M059J (cell line): ENCODE measurements around the gene CA11. TPM values are rescaled to one million over a fixed set of nuclear protein-coding genes. Genes with fewer than 3 reads are reported as not detected.

Experiments
- DNase-seq: peaks from one replicate; pipeline ENCODE4 v3.0.0-alpha.2; 2012; ENCODE audit warnings: low read depth
- total RNA-seq: library from RNA; depleted of rRNA; stranded (reverse); fragments of >200 nt; shearing (Covaris generic); gene quantifications from 2 replicates; pipeline ENCODE4 v1.2.3, GENCODE V29; 2014

The CA11 gene
- total RNA-seq, 1 experiment from 2014 or later, result 5.1 TPM

DNA sequence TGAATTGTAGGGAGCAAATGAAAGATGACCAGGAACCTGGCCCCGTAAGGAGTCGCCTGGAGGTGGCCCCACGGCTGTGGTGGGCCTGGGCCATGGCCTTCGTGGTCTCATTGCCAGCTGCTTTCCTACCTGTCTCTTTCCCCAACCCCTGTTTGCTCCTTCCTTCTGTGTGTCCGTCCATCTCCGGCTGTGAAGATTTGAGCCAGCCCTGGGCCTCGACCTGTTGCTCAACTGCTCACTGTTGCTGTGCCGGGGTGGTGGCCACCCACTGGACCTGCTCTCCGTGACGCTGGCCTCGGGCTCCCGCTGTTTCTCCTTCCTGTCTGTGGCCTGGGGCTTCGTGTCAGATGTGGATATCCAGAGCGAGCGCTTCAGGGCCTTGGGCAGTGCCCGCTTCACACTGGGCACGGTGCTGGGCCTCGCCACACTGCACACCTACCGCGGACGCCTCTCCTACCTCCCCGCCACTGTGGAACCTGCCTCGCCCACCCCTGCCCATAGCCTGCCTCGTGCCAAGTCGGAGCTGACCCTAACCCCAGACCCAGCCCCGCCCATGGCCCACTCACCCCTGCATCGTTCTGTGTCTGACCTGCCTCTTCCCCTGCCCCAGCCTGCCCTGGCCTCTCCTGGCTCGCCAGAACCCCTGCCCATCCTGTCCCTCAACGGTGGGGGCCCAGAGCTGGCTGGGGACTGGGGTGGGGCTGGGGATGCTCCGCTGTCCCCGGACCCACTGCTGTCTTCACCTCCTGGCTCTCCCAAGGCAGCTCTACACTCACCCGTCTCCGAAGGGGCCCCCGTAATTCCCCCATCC, 17.3 kb downstream of the CA11 start:
- DNase-seq, result no peak

DNA sequence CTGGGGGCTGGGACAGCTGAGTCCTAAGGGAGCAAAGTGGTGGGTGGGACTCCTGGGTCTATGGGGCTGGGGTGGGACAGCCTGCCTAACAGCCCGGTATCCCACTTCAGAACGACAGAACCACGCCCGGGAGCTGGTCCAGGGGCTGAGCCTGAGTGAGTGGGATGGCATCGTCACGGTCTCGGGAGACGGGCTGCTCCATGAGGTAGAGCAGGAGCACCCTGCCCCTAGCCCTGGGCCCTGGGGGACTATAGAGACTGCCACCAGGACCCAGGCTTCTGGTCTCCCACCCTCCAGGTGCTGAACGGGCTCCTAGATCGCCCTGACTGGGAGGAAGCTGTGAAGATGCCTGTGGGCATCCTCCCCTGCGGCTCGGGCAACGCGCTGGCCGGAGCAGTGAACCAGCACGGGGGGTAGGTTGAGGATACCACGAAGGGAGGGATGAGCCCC, 18.1 kb downstream of the CA11 start:
- DNase-seq, result no peak

DNA sequence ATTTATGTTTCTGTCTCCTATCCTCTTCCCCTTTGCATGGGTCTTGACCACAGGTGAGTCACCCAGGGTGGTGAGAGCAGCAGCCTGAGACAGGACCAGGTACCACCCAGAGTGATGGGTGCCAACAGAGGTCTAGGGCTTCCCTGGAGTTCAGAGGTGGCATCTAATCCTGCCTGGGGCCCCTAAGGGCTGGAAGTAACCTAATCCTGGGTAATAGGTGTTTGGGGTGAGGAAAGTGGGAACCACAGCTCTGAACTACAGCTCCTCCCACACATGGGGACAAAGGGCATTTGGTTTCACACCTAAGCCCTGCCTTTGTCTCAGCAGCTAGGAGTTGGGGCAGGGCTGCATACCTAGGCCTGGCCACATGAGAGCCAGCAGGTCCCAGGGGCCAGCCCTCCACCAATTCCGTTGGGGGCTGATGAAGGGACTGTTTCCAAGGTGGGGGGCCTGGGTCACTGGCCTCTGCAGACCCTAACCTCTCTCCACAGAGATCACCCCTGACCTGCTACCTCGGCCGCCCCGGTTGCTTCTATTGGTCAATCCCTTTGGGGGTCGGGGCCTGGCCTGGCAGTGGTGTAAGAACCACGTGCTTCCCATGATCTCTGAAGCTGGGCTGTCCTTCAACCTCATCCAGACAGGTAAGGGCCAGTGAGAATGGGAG, 18.7 kb downstream of the CA11 start:
- peak; percentile 78 for DNase-seq

DNA sequence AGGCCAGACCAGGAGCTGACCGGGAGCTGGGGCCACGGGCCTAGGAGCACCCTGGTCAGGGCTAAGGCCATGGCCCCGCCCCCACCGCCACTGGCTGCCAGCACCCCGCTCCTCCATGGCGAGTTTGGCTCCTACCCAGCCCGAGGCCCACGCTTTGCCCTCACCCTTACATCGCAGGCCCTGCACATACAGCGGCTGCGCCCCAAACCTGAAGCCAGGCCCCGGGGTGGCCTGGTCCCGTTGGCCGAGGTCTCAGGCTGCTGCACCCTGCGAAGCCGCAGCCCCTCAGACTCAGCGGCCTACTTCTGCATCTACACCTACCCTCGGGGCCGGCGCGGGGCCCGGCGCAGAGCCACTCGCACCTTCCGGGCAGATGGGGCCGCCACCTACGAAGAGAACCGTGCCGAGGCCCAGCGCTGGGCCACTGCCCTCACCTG, 20.1 kb downstream of the CA11 start:
- DNase-seq, result no peak

DNA sequence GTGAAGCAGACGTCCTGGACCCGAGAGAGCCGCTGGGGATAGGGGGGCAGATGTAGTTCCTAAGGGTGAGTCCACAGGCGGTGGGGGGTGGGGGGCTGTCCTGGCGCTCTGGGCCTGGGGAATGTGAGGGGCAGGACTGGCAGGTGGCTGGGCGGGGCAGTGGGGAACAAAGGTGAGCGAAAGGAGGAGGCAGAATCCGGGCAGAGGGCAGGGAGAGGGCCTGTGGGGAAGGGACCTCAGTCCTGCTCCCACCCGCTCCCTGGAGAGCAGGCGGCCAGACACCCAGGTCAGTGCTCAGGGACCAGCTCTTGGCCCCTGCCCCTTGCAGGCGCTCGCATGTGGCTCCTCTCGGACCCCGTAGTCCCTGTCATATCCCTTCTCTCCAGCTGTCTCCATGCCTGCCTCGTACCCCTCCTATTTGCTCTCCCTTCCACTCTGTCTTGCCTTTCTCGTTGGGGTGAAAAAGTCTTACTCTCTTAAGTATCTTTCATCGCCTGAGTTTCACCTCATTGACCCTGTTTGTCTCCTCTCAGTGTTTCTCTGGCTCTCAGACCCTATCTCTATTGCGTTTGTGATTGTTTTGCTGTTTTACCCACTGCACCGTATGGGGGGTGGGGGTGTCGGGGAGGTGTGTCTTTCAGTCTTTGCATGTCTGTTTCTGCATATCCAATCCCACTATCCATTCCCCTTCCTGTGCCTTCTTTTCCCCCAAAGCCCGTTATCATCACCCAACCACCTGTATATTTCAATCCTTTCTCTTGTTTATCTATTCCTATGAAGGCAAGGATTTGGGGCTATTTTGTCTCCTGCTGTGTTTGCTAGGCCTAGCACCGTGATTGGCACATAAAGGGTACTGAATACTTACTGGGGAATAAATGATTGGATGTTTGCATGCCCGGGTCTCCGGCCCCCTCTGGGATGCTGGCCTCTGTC, 20.9 kb downstream of the CA11 start:
- DNase-seq, result no peak

DNA sequence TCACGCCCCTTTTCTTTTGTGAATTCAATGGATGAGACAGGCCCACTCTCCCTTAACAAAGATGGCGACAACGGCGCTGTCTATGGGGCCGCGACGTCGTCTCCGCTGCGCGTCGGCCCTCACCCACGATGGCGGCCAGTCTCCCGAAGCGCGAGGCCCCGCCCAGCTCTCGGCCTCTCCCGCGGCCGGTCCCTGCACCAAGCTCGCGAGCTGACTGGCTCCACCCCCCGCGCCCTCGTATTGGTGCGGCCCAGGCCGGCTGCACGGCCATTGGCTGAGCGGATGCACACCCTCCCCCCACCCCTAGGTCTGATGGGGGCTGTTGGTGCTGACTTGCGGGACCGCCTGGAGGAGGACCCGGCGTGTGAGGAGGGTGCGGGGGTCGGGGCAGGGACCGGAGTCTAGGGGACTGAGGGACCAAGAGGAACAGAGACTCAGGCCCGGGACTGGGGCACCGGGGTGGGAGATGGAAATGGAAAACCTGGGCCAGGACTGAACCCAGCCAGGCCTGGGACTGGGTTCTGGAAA, 21.9 kb downstream of the CA11 start:
- peak; percentile 59 for DNase-seq

DNA sequence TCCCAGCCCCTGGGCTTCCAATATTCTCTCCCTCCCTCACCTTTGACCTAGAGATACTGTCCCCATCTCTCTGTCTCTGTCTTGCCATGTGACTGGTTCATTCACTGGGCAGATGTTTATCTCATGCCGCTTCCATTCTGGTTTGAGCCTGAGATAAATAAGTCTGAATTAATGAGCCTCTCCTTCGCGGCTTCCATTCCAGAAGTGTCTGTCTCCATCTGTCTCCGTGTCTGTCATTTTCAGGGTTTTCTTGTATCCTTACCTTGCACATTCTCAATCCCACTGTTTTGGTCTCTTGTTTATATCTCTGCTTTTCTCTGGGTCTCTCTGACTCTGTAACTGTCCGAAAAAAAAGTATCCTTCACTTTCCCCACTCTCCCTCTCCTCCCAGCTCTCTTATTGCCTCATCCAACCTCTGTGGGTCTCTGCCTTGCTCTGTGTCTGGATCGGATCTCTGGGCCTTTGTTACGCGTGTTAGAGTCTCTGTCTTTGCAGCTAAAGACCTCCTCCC, 22.4 kb downstream of the CA11 start:
- no peak for DNase-seq

DNA sequence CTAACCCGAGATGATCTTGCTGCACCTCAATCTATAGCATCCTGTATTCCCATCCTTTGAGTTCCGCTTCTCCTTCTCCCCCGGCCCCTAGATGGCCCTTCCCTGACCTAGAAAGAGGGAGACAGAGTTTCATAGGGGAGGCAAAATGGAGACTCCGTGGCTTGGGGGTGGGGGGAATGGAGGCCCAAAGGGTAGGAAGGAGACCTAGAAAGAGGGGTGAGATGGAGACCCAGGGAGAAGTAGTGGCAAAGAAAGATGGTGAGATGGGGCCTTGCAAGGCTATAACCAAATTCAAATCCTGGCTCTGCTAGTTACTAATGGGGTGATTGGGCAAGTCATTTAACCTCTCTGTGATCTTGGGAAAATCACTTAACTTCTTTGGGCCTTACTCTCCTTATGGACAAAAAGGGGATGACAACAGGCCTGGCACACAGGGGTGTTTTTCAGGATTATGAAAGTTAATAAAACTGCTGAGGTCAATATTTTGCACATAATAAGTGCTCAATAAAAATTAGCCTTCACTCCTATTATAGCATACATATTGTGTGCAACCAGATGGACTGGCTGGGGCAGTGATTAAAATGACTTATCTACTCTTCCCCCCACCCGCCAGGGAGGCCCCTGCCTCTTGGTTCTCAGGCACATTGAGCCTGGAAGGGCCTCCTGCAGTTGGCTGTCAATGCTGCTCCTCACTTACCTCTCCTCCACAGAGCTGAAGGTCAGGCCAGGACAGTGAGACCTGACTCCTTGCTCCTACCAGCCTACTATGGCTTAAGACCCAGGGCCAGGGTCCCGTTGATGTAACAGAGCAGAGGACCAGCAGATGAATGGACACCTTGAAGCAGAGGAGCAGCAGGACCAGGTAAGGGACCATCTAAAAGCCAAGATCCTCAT, 26.0 kb downstream of the CA11 start:
- DNase-seq, result no peak

DNA sequence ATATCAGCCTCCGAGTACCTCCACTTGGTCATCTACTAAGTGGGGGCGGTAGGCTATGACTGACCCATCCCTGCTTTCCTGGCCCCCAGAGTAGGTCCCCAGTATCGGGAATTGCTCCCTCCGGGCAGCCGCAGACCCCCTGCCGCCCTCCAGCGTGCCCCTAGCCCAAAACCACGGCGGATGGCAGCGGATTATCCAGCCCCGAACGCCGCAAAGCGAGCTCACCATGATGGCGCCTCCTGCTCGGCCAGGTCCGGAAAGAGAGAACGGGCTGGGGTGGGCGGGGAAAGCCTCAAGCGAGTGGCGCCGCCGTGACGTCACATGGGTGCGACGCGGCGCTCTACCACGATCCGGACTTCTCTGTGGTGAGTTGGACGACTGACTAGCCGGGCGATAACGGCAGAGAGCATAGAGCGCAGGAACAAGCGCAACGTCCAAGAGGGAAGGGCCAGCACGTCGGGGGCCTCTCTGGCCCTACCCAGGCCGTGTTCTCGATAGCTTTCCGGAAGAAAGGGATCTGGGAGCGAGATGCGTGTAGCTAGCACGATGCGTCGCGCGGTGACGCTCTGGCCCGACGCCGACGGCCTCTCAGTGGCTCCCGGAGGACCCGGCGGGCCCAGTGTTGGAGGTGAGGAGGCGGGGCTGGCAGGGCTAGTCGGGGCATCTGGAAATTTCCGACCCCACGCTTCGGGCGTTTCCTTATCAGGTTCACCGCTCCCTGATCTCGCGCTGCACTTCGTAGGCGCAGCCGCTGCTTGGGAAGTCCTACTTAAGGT, 26.9 kb downstream of the CA11 start, which contains the start of the genes RPL18 and SPHK2:
RPL18 (minus strand) TSS at position 263 of the 776 bp plus-strand sequence; CDS start at position 228, 35 bp downstream.
SPHK2 (plus strand) TSS at position 591 of the 776 bp plus-strand sequence. CDS start 1,009 bp downstream, outside the sequence.
- DNase-seq, result peak; percentile 99

DNA sequence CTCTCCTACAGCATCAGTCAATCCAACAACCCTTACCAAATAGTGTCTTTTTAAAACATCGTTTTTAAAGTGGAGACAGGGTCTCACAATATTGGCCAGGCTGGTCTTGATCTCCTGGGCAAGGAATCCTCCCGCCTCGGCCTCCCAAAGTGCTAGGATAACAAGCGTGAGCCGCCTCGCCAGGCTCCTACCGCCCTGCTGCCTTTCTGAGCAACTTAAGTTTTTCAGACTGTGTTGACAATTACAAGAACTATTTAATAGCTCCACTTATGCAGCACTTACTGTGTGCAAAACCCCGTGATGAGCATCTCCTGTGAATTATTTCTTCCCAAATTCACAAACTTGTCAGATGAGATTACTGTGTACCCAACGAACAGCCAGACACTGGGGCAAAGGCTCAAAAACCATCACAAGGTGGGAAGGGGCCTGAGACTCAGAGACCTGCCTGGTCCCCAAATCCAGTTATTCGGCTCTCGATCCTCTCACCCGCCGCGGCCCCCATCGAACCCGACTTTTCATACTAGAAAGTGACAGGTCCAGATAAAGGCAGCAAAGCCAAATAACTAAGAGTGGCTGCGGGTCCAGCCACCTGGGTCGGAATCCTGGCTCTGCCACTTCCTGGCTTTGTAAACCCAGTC, 27.6 kb downstream of the CA11 start:
- no peak for DNase-seq

DNA sequence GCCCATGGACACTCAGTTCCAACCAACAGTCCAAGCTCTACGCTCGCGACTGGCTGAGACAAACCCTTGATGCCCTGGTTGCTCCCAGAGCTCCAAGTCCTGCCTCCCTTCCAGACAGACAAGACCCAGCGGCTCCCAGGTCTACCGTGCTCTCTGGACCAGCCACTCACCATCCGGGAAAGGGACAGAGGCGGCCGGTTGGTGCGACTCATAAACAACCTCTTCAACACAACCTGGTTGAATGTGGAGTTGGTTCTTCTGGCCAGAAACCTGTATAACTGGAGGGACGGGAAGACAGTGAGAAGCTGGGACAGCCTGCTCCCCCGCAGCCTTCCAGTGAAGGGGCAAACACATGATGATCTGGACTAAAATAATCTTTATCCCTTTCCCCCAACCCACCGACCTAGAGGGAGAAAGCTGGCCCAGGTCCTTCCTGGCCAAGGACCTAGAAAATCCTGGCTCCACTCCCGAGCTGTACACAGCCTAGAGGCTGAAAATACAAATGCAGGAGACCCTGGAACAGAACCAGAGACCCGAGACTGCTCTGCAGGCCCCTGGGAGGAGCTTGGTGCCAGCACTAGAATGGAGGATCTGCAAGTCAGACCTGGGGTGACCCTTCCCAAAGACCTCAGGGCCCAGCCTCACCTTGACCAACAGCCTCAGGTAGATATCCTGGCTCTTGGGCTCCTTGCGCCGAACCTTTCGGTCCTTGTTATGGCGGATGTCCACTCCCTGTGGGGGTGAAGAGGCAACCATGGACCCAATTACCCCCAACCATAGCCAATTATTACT, 28.6 kb downstream of the CA11 start:
- no peak for DNase-seq

DNA sequence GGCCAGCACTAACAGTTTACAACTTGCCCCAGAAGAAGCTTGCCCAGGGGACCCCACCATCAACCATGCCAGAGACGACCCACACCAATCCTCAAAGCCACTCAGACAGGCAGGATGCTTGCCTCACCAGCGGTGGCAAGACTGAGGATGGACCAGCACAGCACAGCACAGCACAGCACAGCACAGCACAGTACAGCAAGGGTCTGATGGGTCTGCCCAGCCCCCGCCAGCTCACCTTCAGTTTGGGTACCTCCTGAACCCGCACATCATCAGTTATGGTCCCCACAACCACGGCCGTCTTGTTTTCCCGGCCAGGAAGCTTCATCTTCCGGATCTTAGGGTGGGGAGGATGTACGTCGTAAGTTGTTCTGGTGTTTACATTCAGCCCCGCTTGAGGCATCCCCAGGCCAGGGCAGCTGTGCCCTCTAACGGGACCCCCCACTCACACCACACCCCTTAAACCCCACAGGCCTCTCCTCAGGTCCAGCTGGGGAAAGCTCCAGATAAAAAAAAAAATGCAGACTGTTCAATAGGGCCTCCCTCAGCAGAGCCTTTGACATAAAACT, 29.4 kb downstream of the CA11 start:
- no peak for DNase-seq

DNA sequence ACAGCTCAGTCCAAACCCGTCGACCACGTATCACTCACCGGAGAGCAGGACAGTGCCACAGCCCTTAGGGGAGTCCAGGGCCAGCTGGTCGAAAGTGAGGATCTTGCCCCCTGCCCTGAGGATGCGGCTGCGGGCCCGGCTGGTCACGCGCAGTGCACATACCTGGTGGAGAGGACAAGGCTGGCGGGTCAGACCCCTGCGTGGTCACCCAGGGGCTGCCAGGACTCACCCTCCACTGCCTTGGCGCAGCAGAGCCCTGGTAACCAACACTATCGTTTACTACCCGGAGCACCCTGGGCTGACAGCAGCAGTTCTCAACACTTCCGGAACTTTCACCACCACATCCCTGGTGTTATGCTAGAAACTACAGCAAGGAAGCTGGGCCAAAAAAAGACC, 29.9 kb downstream of the CA11 start:
- DNase-seq, result no peak

DNA sequence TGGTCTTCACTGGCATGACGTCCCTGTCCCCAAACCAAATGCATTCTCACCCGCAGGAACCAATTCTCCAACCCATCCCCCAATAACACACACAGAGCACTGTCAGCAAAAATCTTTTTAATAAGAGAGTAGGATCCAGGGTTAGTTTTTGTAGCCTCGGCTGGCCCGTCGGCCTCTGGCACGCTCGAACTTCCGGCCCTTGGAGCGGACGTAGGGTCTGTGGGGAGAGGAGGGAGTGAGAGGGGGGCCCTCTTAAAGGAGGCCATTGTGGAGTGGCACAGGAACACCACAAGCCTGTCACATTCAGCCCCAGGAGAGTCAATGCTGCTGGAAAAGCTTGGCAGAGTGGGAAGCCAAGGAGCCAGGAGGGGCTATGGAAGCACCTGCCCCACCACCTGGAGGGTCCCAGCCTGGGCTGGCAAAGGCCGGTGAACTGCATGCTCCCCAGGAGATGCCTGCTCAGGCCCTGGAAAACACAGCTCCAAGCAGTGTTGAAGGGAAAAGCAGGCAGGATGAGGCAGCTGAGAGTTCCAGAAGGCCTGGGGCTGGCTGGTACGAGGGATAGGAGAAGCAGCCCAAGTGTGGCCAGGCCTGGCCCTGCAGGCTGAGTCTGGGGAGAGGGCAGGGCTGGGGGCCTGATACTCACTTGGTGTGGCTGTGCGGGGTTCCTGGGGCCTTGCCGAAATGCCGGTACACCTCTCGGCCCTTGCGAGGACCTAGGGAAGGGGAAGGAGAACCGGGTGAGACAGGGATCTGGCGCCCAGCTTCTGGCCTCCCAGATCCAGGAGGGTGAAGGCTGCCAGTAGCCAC, 30.6 kb downstream of the CA11 start:
- DNase-seq, result no peak

DNA sequence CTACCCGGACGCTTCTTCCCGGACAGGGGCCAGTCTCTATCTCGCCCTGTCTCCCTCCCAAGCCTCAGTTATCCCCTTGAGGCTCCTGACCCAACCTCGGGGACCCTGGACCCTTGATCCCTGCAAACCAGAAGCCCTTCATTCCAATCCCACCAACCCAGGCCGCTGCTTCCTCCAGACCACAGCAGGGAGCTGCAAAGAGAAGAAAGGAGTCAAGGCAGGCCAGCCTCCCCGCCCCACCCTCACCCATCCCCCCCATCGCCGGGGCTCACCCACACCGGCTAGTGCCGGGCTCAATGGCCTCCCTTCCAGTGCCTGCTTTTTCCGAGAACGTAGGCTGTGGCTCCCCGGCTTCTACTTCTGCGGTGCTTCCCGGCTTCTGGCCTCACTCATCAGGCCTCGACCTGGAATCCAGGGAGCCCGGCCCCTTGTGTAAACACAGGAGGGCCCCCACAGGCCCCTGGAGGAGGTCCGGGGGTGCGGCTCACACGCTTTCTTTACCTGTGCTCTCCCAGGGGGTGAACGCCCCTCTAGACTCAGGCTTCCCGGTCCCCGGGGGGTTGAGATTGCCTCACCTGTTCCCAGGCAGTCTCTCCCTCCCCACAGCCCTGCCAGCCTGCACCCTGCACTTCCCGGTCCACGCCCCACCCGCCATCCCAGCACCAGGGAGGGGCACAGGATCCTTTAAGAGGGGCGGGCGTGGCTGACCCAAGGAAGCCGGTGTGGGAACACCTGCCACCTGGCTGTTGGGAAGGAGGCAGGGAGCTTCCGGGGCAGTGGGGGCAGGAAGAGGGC, 31.4 kb downstream of the CA11 start, which contains the start of gene FAM83E:
FAM83E (minus strand) TSS at position 641 of the 795 bp plus-strand sequence. CDS start 1,704 bp downstream, outside the sequence.
- DNase-seq, result no peak

DNA sequence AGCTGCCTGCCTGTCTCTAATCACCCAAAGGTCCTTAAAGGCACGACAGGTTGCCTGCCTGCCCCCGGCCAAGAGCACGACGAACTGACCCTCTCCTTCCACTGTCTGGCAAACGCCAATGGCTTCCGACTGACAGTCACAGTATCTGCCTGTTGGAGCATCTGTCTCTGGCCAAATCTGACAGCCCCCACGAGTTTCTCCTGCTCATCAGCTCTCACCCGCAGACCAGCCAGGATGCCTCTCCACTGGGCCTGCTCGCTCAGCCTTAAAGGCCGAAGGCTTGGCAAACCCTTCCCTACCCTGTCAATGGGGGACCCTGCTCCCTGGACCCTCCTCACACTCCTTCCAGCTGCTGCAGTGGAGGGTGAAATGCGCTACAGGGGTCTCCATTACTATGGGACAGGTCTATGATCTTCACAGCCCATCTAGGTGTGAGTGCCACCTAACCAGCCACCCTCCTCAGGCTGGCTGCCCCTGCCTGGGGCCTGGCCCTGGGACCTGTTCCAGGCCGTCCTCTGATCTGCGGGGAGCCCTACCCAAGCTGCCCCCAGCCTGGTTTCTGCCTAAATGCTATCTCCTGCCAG, 32.0 kb downstream of the CA11 start:
- no peak for DNase-seq
